ENCODE measurements around the gene PRSS53.

PRSS53 gene

GRCh38 chr16:31132303-31132979 is 43.7 kb upstream of the PRSS53 start:
- TF ChIP-seq CTCF (IDR thresholded peaks at IDR 0.05): no peak

GRCh38 chr16:31131841-31132271 is 43.1 kb upstream of the PRSS53 start:
- no peak for TF ChIP-seq CTCF (IDR thresholded peaks at IDR 0.05)

GRCh38 chr16:31131416-31131815 is 42.7 kb upstream of the PRSS53 start:
- TF ChIP-seq CTCF (IDR thresholded peaks at IDR 0.05): no peak

- no peak for TF ChIP-seq CTCF (IDR thresholded peaks at IDR 0.05)
Observed at GRCh38 chr16:31130899-31131298, 42.2 kb upstream of the PRSS53 start.

GRCh38 chr16:31130336-31130891 is 41.7 kb upstream of the PRSS53 start:
- TF ChIP-seq CTCF (IDR thresholded peaks at IDR 0.05): no peak

- no peak for TF ChIP-seq CTCF (IDR thresholded peaks at IDR 0.05)
Observed at GRCh38 chr16:31129568-31130335, 41.0 kb upstream of the PRSS53 start.

- TF ChIP-seq CTCF (IDR thresholded peaks at IDR 0.05): no peak
Observed at GRCh38 chr16:31128711-31129567, 40.2 kb upstream of the PRSS53 start.
